Dedifferentiated amniotic fluid mesenchymal stem cell (primary cell): ENCODE measurements around the gene SLC45A2.
A peak's percentile ranks its signal among the peaks of the same experiment; 100 is the strongest.
"Not testable (repeated sequence)": the region's sequence is repeated elsewhere in the genome, so short reads cannot be mapped to it uniquely, and the experiment has no call there.

Experiments
- DNase-seq: peaks from one replicate; pipeline ENCODE4 v3.0.0-alpha.2; 2016; ENCODE audit errors: extremely low spot score

Gene SLC45A2

DNA sequence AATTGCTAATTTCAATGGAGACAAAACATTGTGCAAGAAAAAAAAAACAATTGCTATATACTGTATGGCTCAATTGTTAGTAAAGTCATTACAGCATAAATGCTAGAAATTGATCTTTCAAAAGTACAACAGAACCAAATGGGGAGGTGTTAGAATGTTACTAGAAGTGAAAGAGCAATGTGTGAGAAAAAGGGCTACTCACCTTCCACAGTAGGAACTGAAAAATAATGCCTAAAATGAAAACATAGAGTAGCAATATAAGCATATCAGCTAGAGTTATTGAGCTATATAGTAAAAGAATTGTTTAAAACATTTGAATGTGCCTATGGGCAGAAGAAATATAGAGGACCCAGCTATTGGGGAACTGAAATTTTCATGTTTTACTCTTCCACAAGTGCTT, 59.2 kb downstream of the SLC45A2 start:
- no peak for DNase-seq

DNA sequence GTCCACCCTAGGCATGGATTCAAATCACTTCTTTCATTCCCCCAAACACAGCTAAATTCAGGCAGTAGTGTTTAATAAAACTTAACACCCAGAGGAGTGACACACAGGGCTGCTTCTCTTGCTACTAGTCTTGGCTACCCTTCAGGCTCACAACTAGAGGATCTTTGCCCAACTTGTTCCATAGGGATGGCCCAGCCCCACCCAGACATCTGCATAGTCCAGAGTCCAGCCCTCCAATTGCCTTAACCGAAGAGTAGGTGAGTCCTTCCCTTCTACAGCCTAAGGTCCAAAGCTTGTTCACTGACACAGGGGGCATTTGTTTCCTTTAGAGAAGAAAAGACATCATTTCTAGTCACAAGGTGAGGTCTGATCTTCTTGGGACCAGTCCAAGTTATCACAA, 63.5 kb downstream of the SLC45A2 start:
- no peak for DNase-seq

DNA sequence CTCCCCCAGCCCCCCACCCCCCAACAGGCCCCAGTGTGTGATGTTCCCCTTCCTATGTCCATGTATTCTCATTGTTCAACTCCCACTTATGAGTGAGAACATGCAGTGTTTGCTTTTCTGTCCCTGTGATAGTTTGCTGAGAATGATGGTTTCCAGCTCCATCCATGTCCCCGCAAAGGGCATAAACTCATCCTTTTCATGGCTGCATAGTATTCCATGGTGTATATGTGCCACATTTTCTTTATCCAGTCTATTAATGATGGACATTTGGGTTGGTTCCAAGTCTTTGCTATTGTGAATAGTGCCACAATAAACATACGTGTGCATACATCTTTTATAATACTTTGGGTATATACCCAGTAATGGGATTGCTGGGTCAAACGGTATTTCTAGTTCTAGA, 69.6 kb downstream of the SLC45A2 start:
- DNase-seq: not testable (repeated sequence)

- not testable (repeated sequence) for DNase-seq
These were observed 78.2 kb downstream of the SLC45A2 start for GRCh38 chr5:33906248-33906647.

DNA sequence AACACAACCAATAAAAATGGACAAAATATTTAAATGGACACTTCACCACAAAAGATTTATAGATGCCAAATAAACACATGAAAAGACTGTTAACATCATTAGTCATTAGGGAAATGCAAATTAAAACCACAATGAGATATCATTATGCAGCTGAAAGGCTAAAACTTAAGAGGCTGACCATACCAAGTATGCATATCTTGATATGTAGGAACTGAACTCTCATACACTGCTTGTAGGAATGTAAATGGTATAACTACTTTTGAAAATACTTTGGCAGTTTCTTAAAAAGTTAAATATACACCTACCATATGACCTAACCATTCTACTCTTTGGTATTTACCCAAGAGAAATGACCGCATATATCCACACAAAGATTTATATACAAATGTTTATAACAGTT, 79.1 kb downstream of the SLC45A2 start:
- DNase-seq: no peak

DNA sequence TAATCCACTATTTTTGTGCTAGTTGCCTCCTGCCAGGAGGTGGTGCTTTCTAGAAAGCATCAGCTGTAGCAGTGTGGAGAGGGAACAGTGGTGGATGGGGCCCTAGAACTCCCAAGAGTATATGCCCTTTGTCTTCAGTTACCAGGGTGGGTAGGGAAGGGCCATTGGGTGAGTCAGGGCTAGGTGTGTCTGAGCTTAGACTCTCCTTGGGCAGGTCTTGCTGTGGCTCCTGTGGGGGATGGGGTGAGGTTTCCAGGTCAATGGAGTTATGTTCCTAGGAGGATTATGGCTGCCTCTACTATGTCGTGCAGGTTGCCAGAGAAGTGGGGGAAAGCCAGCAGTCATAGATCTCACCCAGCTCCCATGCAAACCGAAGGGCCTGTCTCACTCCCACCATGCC, 81.4 kb downstream of the SLC45A2 start:
- DNase-seq: no peak

DNA sequence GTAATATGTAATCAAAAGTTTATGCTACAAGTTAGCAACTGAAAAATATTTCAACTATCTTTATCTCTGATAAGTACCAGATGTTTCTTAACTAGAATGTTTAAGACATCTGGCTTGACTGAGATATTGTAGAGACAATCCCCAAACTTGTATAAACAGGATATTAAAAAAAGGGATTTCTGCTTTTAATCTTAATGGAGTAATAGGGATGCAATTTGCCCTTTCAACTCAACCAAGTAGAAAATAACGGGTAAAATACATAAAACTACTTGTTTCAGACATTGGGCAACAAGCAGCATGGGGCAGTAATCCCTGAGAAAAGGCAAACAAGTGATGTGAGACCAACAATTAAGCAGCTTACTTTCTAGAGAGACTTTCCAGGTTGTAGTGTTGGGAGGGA, 83.3 kb downstream of the SLC45A2 start:
- peak; percentile 21 for DNase-seq
